ENCODE results near the gene CCDC90B.

Gene CCDC90B

DNA sequence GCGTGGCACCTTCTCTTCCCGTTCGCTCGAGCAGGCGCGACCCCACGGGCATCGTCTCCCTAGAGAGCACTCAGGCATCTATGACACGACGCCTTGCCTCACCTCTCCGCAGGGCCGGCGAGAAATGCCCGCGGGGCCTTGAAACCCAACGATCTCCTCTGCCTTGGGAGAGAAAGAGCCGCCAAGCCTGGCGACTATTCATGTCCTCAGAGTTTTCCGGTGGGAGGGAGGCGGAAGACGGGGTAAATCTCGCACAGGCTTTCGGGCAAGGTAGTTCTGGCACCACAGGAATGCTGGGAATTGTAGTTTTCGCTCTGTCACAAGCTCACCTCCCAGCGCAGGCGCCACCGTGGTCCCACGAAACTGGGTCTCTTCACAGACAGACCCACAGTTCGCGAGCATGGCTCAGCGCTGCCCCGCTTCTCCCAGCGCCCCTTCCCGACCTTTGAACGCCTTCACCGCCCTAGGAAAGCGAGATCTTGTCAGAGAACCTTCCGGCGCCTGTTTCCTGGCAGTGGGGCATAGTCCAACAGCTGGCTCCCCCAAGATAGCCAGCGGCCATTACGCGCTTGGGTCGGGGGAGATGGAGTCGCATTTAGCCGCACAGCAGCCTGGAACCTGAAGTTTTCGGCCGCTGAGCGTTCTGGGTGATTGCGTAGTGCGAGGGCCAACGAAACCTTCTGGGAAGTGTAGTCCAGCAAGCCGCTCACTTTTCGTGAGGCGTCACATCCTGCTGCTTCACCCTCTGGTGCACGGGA is at the start of gene CCDC90B:
Gene CCDC90B, minus strand, starts transcription at position 597 of the 758 bp plus-strand sequence. Its CDS starts 395 bp downstream, at position 202.
- no peaks in the 10 kb centered on the region for H3K9me3 ChIP-seq (ENCODE audit: insufficient read depth, low read length)
- DNase-seq (ENCODE audit: low read depth, low spot score): peak; percentile 98
- H3K27me3 ChIP-seq (ENCODE audit: insufficient read depth, insufficient read length): no peaks in the 10 kb centered on the region
- peak within 1 kb of the TSS; percentile 93 for H3K9ac ChIP-seq (ENCODE audit: insufficient read length, low read depth)
- TF ChIP-seq SUZ12 (IDR thresholded peaks at IDR 0.05; ENCODE audit: extremely low read depth, insufficient read depth, insufficient read length) (no peak), YY1 (IDR thresholded peaks at IDR 0.05; ENCODE audit: insufficient read depth, insufficient read length) (peak; percentile 87), ZNF274 (IDR thresholded peaks at IDR 0.05; ENCODE audit: low read depth, low read length) (no peak)
- H3K4me1 ChIP-seq (ENCODE audit: insufficient read depth, insufficient read length): no peaks in the 10 kb centered on the region
- peak within 1 kb of the TSS; percentile 91 for H3K4me3 ChIP-seq (ENCODE audit: insufficient read length, low read depth)
- peaks cover 15% of the 10 kb centered on the region for H3K36me3 ChIP-seq (ENCODE audit: insufficient read depth, insufficient read length, low read length)

DNA sequence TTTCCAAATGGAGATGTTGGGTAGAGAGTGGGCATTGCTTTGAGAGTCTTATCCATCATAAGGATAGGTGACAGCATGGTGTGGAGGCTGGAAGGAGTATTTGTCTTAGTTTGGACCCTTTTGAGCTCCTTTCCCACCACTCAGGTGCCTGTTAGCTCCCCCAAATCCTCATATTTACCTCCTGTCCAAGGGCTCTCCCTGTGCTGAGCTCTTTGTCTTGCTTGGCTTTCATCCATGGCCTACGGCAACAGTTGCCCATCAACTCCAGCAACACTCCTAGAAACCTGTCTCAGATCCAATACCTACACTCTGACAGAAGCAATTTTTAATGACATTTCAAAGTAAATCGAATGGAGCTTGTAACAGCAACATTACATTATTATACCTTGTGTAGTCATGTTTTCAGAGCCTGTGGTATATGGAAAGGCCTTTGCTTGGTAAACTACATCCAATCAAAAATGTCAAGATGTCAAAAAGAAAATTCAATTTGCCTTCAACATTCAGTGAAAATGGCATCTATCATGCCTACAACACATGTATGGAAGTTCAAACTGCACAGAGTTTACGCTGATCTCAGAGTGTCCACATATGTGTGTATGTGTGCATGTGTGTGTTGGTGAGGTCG is 49.4 kb upstream of the CCDC90B start:
- Histone ChIP-seq H3K4me3 (ENCODE audit: insufficient read length, low read depth) (no peak overlapping the region), H3K4me1 (ENCODE audit: insufficient read depth, insufficient read length) (no peaks in the 10 kb centered on the region), H3K36me3 (ENCODE audit: insufficient read depth, insufficient read length, low read length) (no peaks in the 10 kb centered on the region), H3K9ac (ENCODE audit: insufficient read length, low read depth) (no peak overlapping the region), H3K9me3 (ENCODE audit: insufficient read depth, low read length) (no peaks in the 10 kb centered on the region), H3K27me3 (ENCODE audit: insufficient read depth, insufficient read length) (no peaks in the 10 kb centered on the region)
- TF ChIP-seq SUZ12 (IDR thresholded peaks at IDR 0.05; ENCODE audit: extremely low read depth, insufficient read depth, insufficient read length): no peak
- no peak for TF ChIP-seq ZNF274 (IDR thresholded peaks at IDR 0.05; ENCODE audit: low read depth, low read length)
- TF ChIP-seq YY1 (IDR thresholded peaks at IDR 0.05; ENCODE audit: insufficient read depth, insufficient read length): no peak
- DNase-seq (ENCODE audit: low read depth, low spot score): no peak

DNA sequence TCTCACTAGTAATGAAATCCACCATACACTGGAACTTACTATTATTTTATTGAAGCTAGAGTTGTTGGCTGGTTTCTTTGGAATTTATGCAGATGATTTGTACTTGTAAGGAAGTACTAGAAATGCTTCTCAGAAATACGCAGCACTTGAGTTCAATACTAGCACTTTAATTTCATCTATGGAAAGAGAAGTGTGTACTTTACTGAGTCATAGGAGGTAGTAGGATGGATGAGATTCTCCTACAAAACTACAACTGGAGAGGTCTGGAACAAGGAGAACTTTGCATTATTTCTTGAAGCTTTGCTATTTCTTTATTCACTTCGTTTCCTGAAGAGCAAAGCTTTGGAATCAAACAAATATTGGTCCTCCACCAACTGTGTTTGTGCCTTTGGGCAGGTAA is 44.1 kb upstream of the CCDC90B start:
- no peaks in the 10 kb centered on the region for H3K4me1 ChIP-seq (ENCODE audit: insufficient read depth, insufficient read length)
- no peaks in the 10 kb centered on the region for H3K36me3 ChIP-seq (ENCODE audit: insufficient read depth, insufficient read length, low read length)
- DNase-seq (ENCODE audit: low read depth, low spot score): no peak
- no peak overlapping the region for H3K9ac ChIP-seq (ENCODE audit: insufficient read length, low read depth)
- no peaks in the 10 kb centered on the region for H3K9me3 ChIP-seq (ENCODE audit: insufficient read depth, low read length)
- no peaks in the 10 kb centered on the region for H3K27me3 ChIP-seq (ENCODE audit: insufficient read depth, insufficient read length)
- TF ChIP-seq ZNF274 (IDR thresholded peaks at IDR 0.05; ENCODE audit: low read depth, low read length): no peak
- TF ChIP-seq SUZ12 (IDR thresholded peaks at IDR 0.05; ENCODE audit: extremely low read depth, insufficient read depth, insufficient read length): no peak
- no peak for TF ChIP-seq YY1 (IDR thresholded peaks at IDR 0.05; ENCODE audit: insufficient read depth, insufficient read length)
- no peak overlapping the region for H3K4me3 ChIP-seq (ENCODE audit: insufficient read length, low read depth)

- TF ChIP-seq ZNF274 (IDR thresholded peaks at IDR 0.05; ENCODE audit: low read depth, low read length) (no peak), SUZ12 (IDR thresholded peaks at IDR 0.05; ENCODE audit: extremely low read depth, insufficient read depth, insufficient read length) (no peak), YY1 (IDR thresholded peaks at IDR 0.05; ENCODE audit: insufficient read depth, insufficient read length) (no peak)
- Histone ChIP-seq H3K9ac (ENCODE audit: insufficient read length, low read depth) (no peak overlapping the region), H3K4me3 (ENCODE audit: insufficient read length, low read depth) (no peak overlapping the region), H3K36me3 (ENCODE audit: insufficient read depth, insufficient read length, low read length) (no peaks in the 10 kb centered on the region), H3K4me1 (ENCODE audit: insufficient read depth, insufficient read length) (no peaks in the 10 kb centered on the region), H3K9me3 (ENCODE audit: insufficient read depth, low read length) (no peaks in the 10 kb centered on the region), H3K27me3 (ENCODE audit: insufficient read depth, insufficient read length) (no peaks in the 10 kb centered on the region)
- DNase-seq (ENCODE audit: low read depth, low spot score): no peak
Measured at GRCh38 chr11:83326326-83326725, 40.2 kb upstream of the CCDC90B start.

- H3K36me3 ChIP-seq (ENCODE audit: insufficient read depth, insufficient read length, low read length): no peaks in the 10 kb centered on the region
- TF ChIP-seq ZNF274 (IDR thresholded peaks at IDR 0.05; ENCODE audit: low read depth, low read length): no peak
- no peak for TF ChIP-seq YY1 (IDR thresholded peaks at IDR 0.05; ENCODE audit: insufficient read depth, insufficient read length)
- no peak for TF ChIP-seq SUZ12 (IDR thresholded peaks at IDR 0.05; ENCODE audit: extremely low read depth, insufficient read depth, insufficient read length)
Measured at GRCh38 chr11:83319346-83319745, 33.2 kb upstream of the CCDC90B start.

GRCh38 chr11:83318931-83319330 is 32.8 kb upstream of the CCDC90B start:
- Histone ChIP-seq H3K27me3 (ENCODE audit: insufficient read depth, insufficient read length) (no peaks in the 10 kb centered on the region), H3K4me3 (ENCODE audit: insufficient read length, low read depth) (no peak overlapping the region), H3K9ac (ENCODE audit: insufficient read length, low read depth) (no peak overlapping the region), H3K36me3 (ENCODE audit: insufficient read depth, insufficient read length, low read length) (no peaks in the 10 kb centered on the region), H3K9me3 (ENCODE audit: insufficient read depth, low read length) (peaks cover 5% of the 10 kb centered on the region; the same call in 1 of the 2 replicates), H3K4me1 (ENCODE audit: insufficient read depth, insufficient read length) (no peaks in the 10 kb centered on the region)
- DNase-seq (ENCODE audit: low read depth, low spot score): no peak
- TF ChIP-seq YY1 (IDR thresholded peaks at IDR 0.05; ENCODE audit: insufficient read depth, insufficient read length) (no peak), SUZ12 (IDR thresholded peaks at IDR 0.05; ENCODE audit: extremely low read depth, insufficient read depth, insufficient read length) (no peak), ZNF274 (IDR thresholded peaks at IDR 0.05; ENCODE audit: low read depth, low read length) (no peak)

More at GRCh38 chr11:83319346-83319745, 33.2 kb upstream of the CCDC90B start:
- DNase-seq (ENCODE audit: low read depth, low spot score): no peak
- Histone ChIP-seq H3K4me1 (ENCODE audit: insufficient read depth, insufficient read length) (no peaks in the 10 kb centered on the region), H3K4me3 (ENCODE audit: insufficient read length, low read depth) (no peak overlapping the region), H3K9ac (ENCODE audit: insufficient read length, low read depth) (no peak overlapping the region), H3K9me3 (ENCODE audit: insufficient read depth, low read length) (peaks cover 5% of the 10 kb centered on the region; the same call in 1 of the 2 replicates), H3K27me3 (ENCODE audit: insufficient read depth, insufficient read length) (no peaks in the 10 kb centered on the region)
